Measurements from ENCODE around the gene RUFY3. TPM values are rescaled to one million over a fixed set of nuclear protein-coding genes. Genes with fewer than 3 reads are reported as not detected.

The RUFY3 gene
- total RNA-seq, 1 experiment from 2014 or later: 32.9 TPM

- TF ChIP-seq POLR2A (IDR thresholded peaks at IDR 0.05; ENCODE audit: borderline replicate concordance, extremely low read depth, insufficient read depth, insufficient read length) (no peak), RAD21 (IDR thresholded peaks at IDR 0.05; ENCODE audit: low read depth) (no peak), ZBTB33 (IDR thresholded peaks at IDR 0.05; ENCODE audit: extremely low read depth, insufficient replicate concordance, low read length) (no peak), SIN3A (IDR thresholded peaks at IDR 0.05; ENCODE audit: low read depth) (no peak)
Measured at GRCh38 chr4:70713453-70714078, 8.2 kb upstream of the RUFY3 start (continued).

GRCh38 chr4:70714079-70714887 is 7.5 kb upstream of the RUFY3 start:
- BruUV-seq (replicated peaks): no TSS peak
- Histone ChIP-seq H3K9ac (ENCODE audit: low read length) (no peak overlapping the region), H3K4me3 (replicated peaks in 1 of 2; ENCODE audit: low read depth in 1 of 2, low read length in 2 of 2) (no peak overlapping the region), H4K20me1 (ENCODE audit: insufficient read depth) (no peaks in the 10 kb centered on the region), H3K27me3 (ENCODE audit: insufficient read depth, low read length) (no peaks in the 10 kb centered on the region), H3K4me2 (ENCODE audit: low read length) (no peak overlapping the region), H2AFZ (ENCODE audit: low read depth, low read length, poor library complexity, severe bottlenecking) (no peak overlapping the region), H3K27ac (ENCODE audit: low read depth, low read length) (no peak overlapping the region), H3K79me2 (ENCODE audit: insufficient read depth, low read length) (peaks cover 33% of the 10 kb centered on the region), H3K9me3 (ENCODE audit: control insufficient read depth in 1 of 2, insufficient read depth in 1 of 2, low read depth in 1 of 2, low read length in 2 of 2) (no peaks in the 10 kb centered on the region), H3K4me1 (ENCODE audit: control insufficient read depth in 1 of 2, insufficient read depth in 2 of 2, low read length in 2 of 2) (no peaks in the 10 kb centered on the region), H3K36me3 (ENCODE audit: control insufficient read depth in 1 of 2, insufficient read depth in 2 of 2, low read length in 2 of 2) (no peaks in the 10 kb centered on the region), H3K9me2 (ENCODE audit: insufficient read depth) (no peaks in the 10 kb centered on the region)
- ChIA-PET CTCF (no interaction called here), RAD21 (ENCODE audit: low non-redundant PET in 1 of 2, low total read pairs in 2 of 2, uncharacterized antibody in 2 of 2, unreplicated experiment in 2 of 2) (no interaction called here), POLR2A (no interaction called here)
- ATAC-seq (no peak), DNase-seq (ENCODE audit: low read depth, low spot score) (no peak)
- intact Hi-C loops (cut with micrococcal nuclease): no loop called here
- TF ChIP-seq YY1 (IDR thresholded peaks at IDR 0.05; ENCODE audit: extremely low read depth, insufficient replicate concordance, low read depth, low read length) (no peak), POLR2AphosphoS5 (IDR thresholded peaks at IDR 0.05; ENCODE audit: low read depth, low read length) (no peak), CEBPB (IDR thresholded peaks at IDR 0.05; ENCODE audit: low read depth) (peak; percentile 38; the same call in 1 of the 2 replicates)

All from HCT116 (cell line).